Fibroblast of upper back skin (primary cell): ENCODE measurements around the gene GIMD1.
A peak's percentile ranks its signal among the peaks of the same experiment; 100 is the strongest.

ENCODE experiments used
- DNase-seq: peaks from one replicate; pipeline ENCODE4 v3.0.0-alpha.2; 2013

Gene GIMD1

GRCh38 chr4:106312997-106313522, 55.5 kb downstream of the GIMD1 start:
- peak; percentile 13 for DNase-seq

- peak; percentile 82 for DNase-seq
These were observed 56.2 kb downstream of the GIMD1 start for GRCh38 chr4:106312377-106312776.
